BLaER1 (cell line): ENCODE data around the gene ADM2.

Experiments used
- H3K27ac ChIP-seq: shearing (Covaris generic); formaldehyde crosslinking; 2 replicates; pipeline ENCODE4 v1.8.1; 2022
- H3K27me3 ChIP-seq: shearing (Covaris generic); formaldehyde crosslinking; 2 replicates; pipeline ENCODE4 v1.8.1; 2022
- H3K36me3 ChIP-seq: shearing (Covaris generic); formaldehyde crosslinking; 2 replicates; pipeline ENCODE4 v1.8.1; 2022
- H3K4me1 ChIP-seq: shearing (Covaris generic); formaldehyde crosslinking; 2 replicates; pipeline ENCODE4 v1.8.1; 2022
- H3K4me2 ChIP-seq: shearing (Covaris generic); formaldehyde crosslinking; 2 replicates; pipeline ENCODE4 v1.8.1; 2022
- H3K4me3 ChIP-seq: shearing (Covaris generic); formaldehyde crosslinking; 2 replicates; pipeline ENCODE4 v1.8.1; 2022
- H3K9ac ChIP-seq: shearing (Covaris generic); formaldehyde crosslinking; 2 replicates; pipeline ENCODE4 v1.8.1; 2022
- H3K9me3 ChIP-seq: shearing (Covaris generic); formaldehyde crosslinking; 2 replicates; pipeline ENCODE4 v1.8.1; 2022
- H4K20me1 ChIP-seq: shearing (Covaris generic); formaldehyde crosslinking; 2 replicates; pipeline ENCODE4 v1.8.1; 2022
- Cebpa-rat ChIP-seq: shearing (Covaris generic); IDR thresholded peaks from 2 replicates; pipeline ENCODE4 v1.8.1; 2022

Gene ADM2

DNA sequence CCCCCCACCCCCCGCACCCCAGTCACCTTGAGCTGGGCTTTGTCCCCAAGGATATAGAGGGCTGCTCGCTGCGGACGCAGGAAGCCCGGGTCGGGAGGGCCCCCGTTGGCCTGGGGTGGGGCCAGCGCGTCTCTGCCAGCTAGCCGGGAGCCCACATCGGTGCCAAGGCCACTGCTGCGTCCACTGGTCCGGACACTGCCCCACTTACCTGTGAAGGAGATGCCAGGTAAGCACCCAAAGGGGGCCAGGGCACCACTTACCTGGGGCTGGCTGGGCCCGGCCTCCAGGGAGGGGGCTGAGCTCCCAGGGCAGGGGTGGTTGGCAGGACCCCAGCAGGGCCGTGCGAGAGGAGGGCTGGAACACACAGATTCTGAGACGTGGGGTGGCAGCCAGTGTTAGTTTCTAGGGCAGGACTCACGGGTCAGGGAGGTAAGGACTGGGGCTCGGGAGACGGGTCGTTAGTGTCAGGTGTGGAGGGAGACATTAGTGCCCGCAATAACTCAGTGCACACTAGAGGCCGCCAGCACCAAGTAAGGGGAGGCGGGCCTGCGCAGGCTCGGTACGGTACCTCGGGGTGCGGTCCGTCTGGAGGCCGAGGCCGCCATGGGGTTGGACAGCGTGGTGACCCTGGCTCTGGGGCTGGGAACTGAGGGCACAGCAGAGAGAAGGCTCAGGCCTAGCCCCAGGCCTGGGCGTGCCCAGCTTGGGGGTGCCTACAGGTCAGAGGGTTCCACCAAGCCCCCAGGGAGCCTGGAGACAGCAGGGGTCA is 24.7 kb upstream of the ADM2 start:
- Histone ChIP-seq H3K9ac (no peak overlapping the region), H4K20me1 (peaks cover 77% of the 10 kb centered on the region), H3K27me3 (no peaks in the 10 kb centered on the region), H3K4me3 (no peak overlapping the region), H3K4me1 (no peaks in the 10 kb centered on the region), H3K36me3 (peaks cover 98% of the 10 kb centered on the region), H3K9me3 (no peaks in the 10 kb centered on the region), H3K4me2 (no peak overlapping the region), H3K27ac (no peak overlapping the region)
- no peak for TF ChIP-seq Cebpa-rat

DNA sequence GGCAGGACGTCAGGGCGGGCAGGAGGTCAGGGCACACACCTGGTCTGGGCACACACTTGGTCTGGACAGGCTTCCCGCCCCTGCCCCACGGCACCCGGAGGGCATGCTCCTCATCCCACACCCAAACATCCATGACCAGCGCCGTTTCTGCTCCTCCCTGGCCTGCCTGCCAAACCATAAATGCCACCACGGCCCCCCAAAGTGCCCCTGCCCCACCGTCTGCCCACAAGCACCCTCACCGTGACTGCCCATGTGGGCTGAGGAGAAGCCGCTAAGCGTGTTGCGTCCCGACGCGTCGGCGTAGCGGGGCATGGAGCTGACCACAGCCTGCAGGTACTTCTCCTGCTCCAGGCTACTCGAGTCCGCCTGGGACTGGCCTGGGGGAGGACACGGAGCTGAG is 22.3 kb upstream of the ADM2 start:
- Histone ChIP-seq H3K27ac (no peak overlapping the region), H3K9me3 (no peaks in the 10 kb centered on the region), H3K36me3 (peaks cover 99% of the 10 kb centered on the region), H3K4me3 (no peak overlapping the region), H3K27me3 (no peaks in the 10 kb centered on the region), H4K20me1 (peaks cover 90% of the 10 kb centered on the region), H3K4me1 (no peaks in the 10 kb centered on the region), H3K9ac (no peak overlapping the region), H3K4me2 (no peak overlapping the region)
- TF ChIP-seq Cebpa-rat = no peak

- peaks cover 99% of the 10 kb centered on the region for H3K36me3 ChIP-seq
- TF ChIP-seq Cebpa-rat = no peak
Observed at GRCh38 chr22:50459496-50460140, 21.7 kb upstream of the ADM2 start.

GRCh38 chr22:50460938-50461337 is 20.4 kb upstream of the ADM2 start:
- no peak overlapping the region for H3K27ac ChIP-seq
- H4K20me1 ChIP-seq = peaks cover 90% of the 10 kb centered on the region
- no peak overlapping the region for H3K9ac ChIP-seq
- H3K36me3 ChIP-seq = peaks cover 99% of the 10 kb centered on the region
- H3K9me3 ChIP-seq = no peaks in the 10 kb centered on the region
- no peak overlapping the region for H3K4me3 ChIP-seq
- no peak overlapping the region for H3K4me2 ChIP-seq
- H3K4me1 ChIP-seq = no peaks in the 10 kb centered on the region
- TF ChIP-seq Cebpa-rat = no peak
- no peaks in the 10 kb centered on the region for H3K27me3 ChIP-seq

More at GRCh38 chr22:50459496-50460140, 21.7 kb upstream of the ADM2 start:
- H3K9ac ChIP-seq = no peak overlapping the region
- no peaks in the 10 kb centered on the region for H3K9me3 ChIP-seq
- H4K20me1 ChIP-seq = peaks cover 90% of the 10 kb centered on the region
- no peak overlapping the region for H3K4me2 ChIP-seq
- no peaks in the 10 kb centered on the region for H3K4me1 ChIP-seq
- no peaks in the 10 kb centered on the region for H3K27me3 ChIP-seq
- no peak overlapping the region for H3K4me3 ChIP-seq
- H3K27ac ChIP-seq = no peak overlapping the region

DNA sequence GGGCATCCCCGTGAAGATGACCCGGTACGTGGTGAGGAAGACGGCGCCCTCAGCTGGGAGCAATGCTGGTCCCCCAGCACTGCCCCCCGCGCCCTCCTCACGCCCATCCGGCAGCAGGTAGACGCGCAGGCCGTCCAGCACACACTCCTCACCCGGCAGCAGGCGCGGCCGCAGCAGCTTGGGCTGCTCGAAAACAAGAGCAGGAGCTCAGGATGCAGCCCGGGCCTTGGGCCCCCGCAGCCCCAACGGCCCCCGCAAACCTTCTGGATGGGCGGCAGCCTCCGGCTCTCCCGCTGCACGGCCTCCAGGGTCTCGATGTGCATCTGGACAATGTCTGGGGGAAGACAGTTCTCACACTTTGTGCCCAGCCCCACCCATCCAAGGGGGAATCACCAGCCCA is 19.8 kb upstream of the ADM2 start:
- Histone ChIP-seq H3K4me1 (peaks cover 3% of the 10 kb centered on the region), H3K36me3 (peaks cover 100% of the 10 kb centered on the region)

GRCh38 chr22:50461979-50462540 is 19.3 kb upstream of the ADM2 start:
- H3K9me3 ChIP-seq = no peaks in the 10 kb centered on the region
- TF ChIP-seq Cebpa-rat = no peak
- no peak overlapping the region for H3K4me2 ChIP-seq
- peaks cover 8% of the 10 kb centered on the region for H3K4me1 ChIP-seq
- H3K9ac ChIP-seq = no peak overlapping the region
- H3K27ac ChIP-seq = no peak overlapping the region
- H3K27me3 ChIP-seq = no peaks in the 10 kb centered on the region
- H3K4me3 ChIP-seq = no peak overlapping the region
- H3K36me3 ChIP-seq = peaks cover 100% of the 10 kb centered on the region
- peaks cover 95% of the 10 kb centered on the region for H4K20me1 ChIP-seq

More for the DNA sequence above, 19.8 kb upstream of the ADM2 start:
- Histone ChIP-seq H3K9me3 (no peaks in the 10 kb centered on the region), H3K4me2 (no peak overlapping the region), H3K9ac (no peak overlapping the region), H3K4me3 (no peak overlapping the region), H4K20me1 (peaks cover 95% of the 10 kb centered on the region), H3K27ac (no peak overlapping the region), H3K27me3 (no peaks in the 10 kb centered on the region)
- TF ChIP-seq Cebpa-rat = no peak

GRCh38 chr22:50463188-50463900 is 18.0 kb upstream of the ADM2 start:
- Histone ChIP-seq H3K4me2 (no peak overlapping the region), H3K36me3 (peaks cover 91% of the 10 kb centered on the region), H3K27me3 (no peaks in the 10 kb centered on the region), H3K9me3 (no peaks in the 10 kb centered on the region), H3K27ac (no peak overlapping the region), H3K9ac (no peak overlapping the region), H3K4me3 (no peak overlapping the region), H4K20me1 (peaks cover 96% of the 10 kb centered on the region), H3K4me1 (peaks cover 21% of the 10 kb centered on the region)
- TF ChIP-seq Cebpa-rat = no peak

DNA sequence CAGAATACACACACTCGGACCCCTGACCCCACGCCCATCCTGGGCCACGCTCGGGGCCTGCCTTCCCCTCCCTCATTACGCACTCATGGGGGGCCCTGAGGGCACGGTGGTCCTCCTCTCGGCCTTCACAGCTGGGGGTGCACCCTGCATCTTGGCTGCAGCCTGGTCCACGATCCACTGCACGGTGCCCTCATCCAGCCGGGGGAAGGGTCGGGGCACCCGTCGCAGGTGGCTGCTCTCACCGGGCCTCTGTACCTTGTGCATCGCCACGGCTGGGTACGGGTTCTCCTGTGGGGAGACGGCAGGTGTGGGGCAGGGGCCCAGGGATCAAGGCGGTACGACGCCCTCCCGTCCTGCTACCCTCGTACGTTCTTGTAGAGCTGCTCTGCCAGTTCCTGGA is 16.9 kb upstream of the ADM2 start:
- H3K4me2 ChIP-seq = no peak overlapping the region
- no peak overlapping the region for H3K4me3 ChIP-seq
- H3K9ac ChIP-seq = no peak overlapping the region
- peaks cover 32% of the 10 kb centered on the region for H3K4me1 ChIP-seq
- H3K27me3 ChIP-seq = no peaks in the 10 kb centered on the region
- H3K9me3 ChIP-seq = no peaks in the 10 kb centered on the region
- peaks cover 80% of the 10 kb centered on the region for H3K36me3 ChIP-seq
- no peak overlapping the region for H3K27ac ChIP-seq
- TF ChIP-seq Cebpa-rat = no peak
- H4K20me1 ChIP-seq = peaks cover 96% of the 10 kb centered on the region

GRCh38 chr22:50465066-50465930 is 16.0 kb upstream of the ADM2 start:
- Histone ChIP-seq H3K4me3 (no peak overlapping the region), H3K27ac (no peak overlapping the region), H3K27me3 (no peaks in the 10 kb centered on the region), H3K36me3 (peaks cover 72% of the 10 kb centered on the region), H3K4me1 (peaks cover 35% of the 10 kb centered on the region), H3K4me2 (no peak overlapping the region), H3K9me3 (no peaks in the 10 kb centered on the region), H4K20me1 (peaks cover 91% of the 10 kb centered on the region), H3K9ac (no peak overlapping the region)
- TF ChIP-seq Cebpa-rat = no peak
